ENCODE data around the gene SSH2. TPM values are rescaled to one million over a fixed set of nuclear protein-coding genes. Genes with fewer than 3 reads are reported as not detected.

SSH2 gene
- polyA plus RNA-seq, 1 experiment = 24.1 TPM

- no peak for DNase-seq (ENCODE audit: low read depth, low spot score)
- Histone ChIP-seq H3K9me3 (ENCODE audit: control insufficient read depth, insufficient read depth, low read length) (no peaks in the 10 kb centered on the region), H3K27me3 (ENCODE audit: control insufficient read depth, insufficient read depth, low read length) (no peaks in the 10 kb centered on the region), H3K4me3 (ENCODE audit: low read depth, low read length) (no peak overlapping the region), H3K27ac (ENCODE audit: low read depth, low read length) (no peak overlapping the region)
- ChIA-PET CTCF (interaction anchor here (0.6 to 5.8 kb wide), 53 partner anchors 8 to 521 kb away, joined by 3 to 64 read pairs (median 4); no protein-coding TSS in a partner anchor), POLR2A (interaction anchor here (0.7 to 1.1 kb wide), 4 partner anchors 44 to 140 kb away, joined by 3 to 4 read pairs (median 4); no protein-coding TSS in a partner anchor)
- TF ChIP-seq, protein P1, sequence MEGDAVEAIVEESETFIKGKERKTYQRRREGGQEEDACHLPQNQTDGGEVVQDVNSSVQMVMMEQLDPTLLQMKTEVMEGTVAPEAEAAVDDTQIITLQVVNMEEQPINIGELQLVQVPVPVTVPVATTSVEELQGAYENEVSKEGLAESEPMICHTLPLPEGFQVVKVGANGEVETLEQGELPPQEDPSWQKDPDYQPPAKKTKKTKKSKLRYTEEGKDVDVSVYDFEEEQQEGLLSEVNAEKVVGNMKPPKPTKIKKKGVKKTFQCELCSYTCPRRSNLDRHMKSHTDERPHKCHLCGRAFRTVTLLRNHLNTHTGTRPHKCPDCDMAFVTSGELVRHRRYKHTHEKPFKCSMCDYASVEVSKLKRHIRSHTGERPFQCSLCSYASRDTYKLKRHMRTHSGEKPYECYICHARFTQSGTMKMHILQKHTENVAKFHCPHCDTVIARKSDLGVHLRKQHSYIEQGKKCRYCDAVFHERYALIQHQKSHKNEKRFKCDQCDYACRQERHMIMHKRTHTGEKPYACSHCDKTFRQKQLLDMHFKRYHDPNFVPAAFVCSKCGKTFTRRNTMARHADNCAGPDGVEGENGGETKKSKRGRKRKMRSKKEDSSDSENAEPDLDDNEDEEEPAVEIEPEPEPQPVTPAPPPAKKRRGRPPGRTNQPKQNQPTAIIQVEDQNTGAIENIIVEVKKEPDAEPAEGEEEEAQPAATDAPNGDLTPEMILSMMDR (IDR thresholded peaks at IDR 0.05; ENCODE audit: low read depth, low read length) = peak; percentile 82
Observed at GRCh38 chr17:29778956-29779811, 150.8 kb downstream of the SSH2 start.

GRCh38 chr17:29777663-29778062 lies 152.4 kb downstream of the SSH2 start:
- TF ChIP-seq, protein P1 (IDR thresholded peaks at IDR 0.05; ENCODE audit: low read depth, low read length) = no peak
- Histone ChIP-seq H3K27me3 (ENCODE audit: control insufficient read depth, insufficient read depth, low read length) (no peaks in the 10 kb centered on the region), H3K4me3 (ENCODE audit: low read depth, low read length) (no peak overlapping the region), H3K9me3 (ENCODE audit: control insufficient read depth, insufficient read depth, low read length) (no peaks in the 10 kb centered on the region), H3K27ac (ENCODE audit: low read depth, low read length) (no peak overlapping the region)
- ChIA-PET CTCF (interaction anchor here (0.7 to 5.8 kb wide), 11 partner anchors 10 to 186 kb away, joined by 3 to 64 read pairs (median 6); no protein-coding TSS in a partner anchor), POLR2A (interaction anchor here (0.7 kb wide), 1 partner anchor 161 kb away, joined by 3 read pairs; no protein-coding TSS in a partner anchor)
- no peak for DNase-seq (ENCODE audit: low read depth, low spot score)

- Histone ChIP-seq H3K9me3 (ENCODE audit: control insufficient read depth, insufficient read depth, low read length) (no peaks in the 10 kb centered on the region), H3K27me3 (ENCODE audit: control insufficient read depth, insufficient read depth, low read length) (no peaks in the 10 kb centered on the region), H3K27ac (ENCODE audit: low read depth, low read length) (no peak overlapping the region), H3K4me3 (ENCODE audit: low read depth, low read length) (no peak overlapping the region)
- no peak for DNase-seq (ENCODE audit: low read depth, low spot score)
- ChIA-PET POLR2A (no interaction called here), CTCF (interaction anchor here (0.5 to 5.8 kb wide), 8 partner anchors 10 to 245 kb away, joined by 3 to 47 read pairs (median 3); no protein-coding TSS in a partner anchor)
- TF ChIP-seq, protein P1 (IDR thresholded peaks at IDR 0.05; ENCODE audit: low read depth, low read length) = no peak
Observed at GRCh38 chr17:29776026-29776425, 154.0 kb downstream of the SSH2 start.

GRCh38 chr17:29772981-29773380 lies 157.0 kb downstream of the SSH2 start:
- ChIA-PET POLR2A (interaction anchor here (0.6 kb wide), 1 partner anchor 40 kb away, joined by 3 read pairs; no protein-coding TSS in a partner anchor), CTCF (interaction anchor here (1.0 kb wide), 1 partner anchor 130 kb away, joined by 7 read pairs; no protein-coding TSS in a partner anchor)
- DNase-seq (ENCODE audit: low read depth, low spot score) = no peak
- no peaks in the 10 kb centered on the region for H3K27me3 ChIP-seq (ENCODE audit: control insufficient read depth, insufficient read depth, low read length)
- H3K9me3 ChIP-seq (ENCODE audit: control insufficient read depth, insufficient read depth, low read length) = no peaks in the 10 kb centered on the region
- no peak overlapping the region for H3K27ac ChIP-seq (ENCODE audit: low read depth, low read length)
- no peak overlapping the region for H3K4me3 ChIP-seq (ENCODE audit: low read depth, low read length)
- TF ChIP-seq, protein P1 (IDR thresholded peaks at IDR 0.05; ENCODE audit: low read depth, low read length) = no peak

- H3K27ac ChIP-seq (ENCODE audit: low read depth, low read length) = no peak overlapping the region
- TF ChIP-seq, protein P1 (IDR thresholded peaks at IDR 0.05; ENCODE audit: low read depth, low read length) = no peak
- DNase-seq (ENCODE audit: low read depth, low spot score) = no peak
- no peaks in the 10 kb centered on the region for H3K9me3 ChIP-seq (ENCODE audit: control insufficient read depth, insufficient read depth, low read length)
- no peak overlapping the region for H3K4me3 ChIP-seq (ENCODE audit: low read depth, low read length)
- H3K27me3 ChIP-seq (ENCODE audit: control insufficient read depth, insufficient read depth, low read length) = no peaks in the 10 kb centered on the region
- CTCF ChIA-PET = no interaction called here
- POLR2A ChIA-PET = no interaction called here
Observed at GRCh38 chr17:29771546-29771945, 158.5 kb downstream of the SSH2 start.

Measured in AG04450 (cell line).